Uterus (tissue), 2 donors: ENCODE results near the gene FGF19.

Experiments
- CTCF ChIP-seq, 4 experiments: fragments of 200-600 bp in 2 of 4; fragments of 450-650 bp in 2 of 4; sonication (generic) in 2 of 4; IDR thresholded peaks; one replicate each; pipeline ENCODE4 v1.5.1; 2016 to 2019; ENCODE audit warnings: antibody characterized with exemption in 4 of 4, mild to moderate bottlenecking in 2 of 4, moderate library complexity in 1 of 4
- POLR2A ChIP-seq, 2 donors: fragments of 450-650 bp; IDR thresholded peaks; one replicate each; pipeline ENCODE4 v1.6.1; 2016; ENCODE audit warnings: antibody characterized with exemption in 2 of 2, mild to moderate bottlenecking in 1 of 2, moderate library complexity in 1 of 2

GRCh38 chr11:69666752-69667536 is 36.9 kb downstream of the FGF19 start:
- TF ChIP-seq CTCF (IDR thresholded peaks at IDR 0.05) (no peak), POLR2A (IDR thresholded peaks at IDR 0.05) (no peak)
